ENCODE measurements around the gene NKPD1.

Gene NKPD1

DNA sequence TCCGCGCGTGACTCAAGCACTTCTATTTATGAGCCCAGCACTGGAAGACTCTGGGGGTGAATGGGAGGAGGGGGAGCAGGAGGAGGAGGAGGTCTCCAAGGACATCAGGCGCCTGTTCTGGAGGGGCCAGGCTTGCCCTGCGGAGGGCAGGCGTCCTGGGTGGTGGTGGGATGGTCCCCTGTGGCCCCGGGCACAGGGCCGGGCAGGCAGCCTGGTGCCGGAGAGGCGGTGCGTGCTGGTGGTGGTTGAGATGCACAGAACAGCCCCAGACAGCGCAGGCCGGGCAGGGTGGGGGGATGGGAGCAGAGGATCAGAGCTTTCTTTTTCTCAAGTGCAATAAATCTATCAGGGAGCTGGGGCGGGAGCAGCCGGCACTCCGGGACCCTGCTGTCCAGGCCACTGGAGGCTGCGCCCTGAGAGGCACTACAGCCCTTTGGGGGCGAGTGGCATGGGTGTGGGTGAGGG, 14.0 kb downstream of the NKPD1 start:
- Mint-ChIP-seq H3K4me3 (peak overlapping the region; percentile 23), H3K27ac (no peak overlapping the region), H3K27me3 (ENCODE audit: low read depth, poor library complexity) (peaks cover 11% of the 10 kb centered on the region), H3K9me3 (no peaks in the 10 kb centered on the region), H3K4me1 (peaks cover 40% of the 10 kb centered on the region), H3K36me3 (ENCODE audit: low read depth) (peaks cover 25% of the 10 kb centered on the region)
- TF ChIP-seq CTCF (IDR thresholded peaks at IDR 0.05): no peak
- DNase-seq: peak; percentile 70

GRCh38 chr19:45146251-45146650, 14.5 kb downstream of the NKPD1 start:
- Mint-ChIP-seq H3K4me3 (peak overlapping the region; percentile 23), H3K9me3 (no peaks in the 10 kb centered on the region), H3K27ac (peak overlapping the region; percentile 54), H3K4me1 (peaks cover 40% of the 10 kb centered on the region), H3K36me3 (ENCODE audit: low read depth) (peaks cover 29% of the 10 kb centered on the region), H3K27me3 (ENCODE audit: low read depth, poor library complexity) (peaks cover 6% of the 10 kb centered on the region)
- TF ChIP-seq CTCF (IDR thresholded peaks at IDR 0.05): no peak
- no peak for DNase-seq

DNA sequence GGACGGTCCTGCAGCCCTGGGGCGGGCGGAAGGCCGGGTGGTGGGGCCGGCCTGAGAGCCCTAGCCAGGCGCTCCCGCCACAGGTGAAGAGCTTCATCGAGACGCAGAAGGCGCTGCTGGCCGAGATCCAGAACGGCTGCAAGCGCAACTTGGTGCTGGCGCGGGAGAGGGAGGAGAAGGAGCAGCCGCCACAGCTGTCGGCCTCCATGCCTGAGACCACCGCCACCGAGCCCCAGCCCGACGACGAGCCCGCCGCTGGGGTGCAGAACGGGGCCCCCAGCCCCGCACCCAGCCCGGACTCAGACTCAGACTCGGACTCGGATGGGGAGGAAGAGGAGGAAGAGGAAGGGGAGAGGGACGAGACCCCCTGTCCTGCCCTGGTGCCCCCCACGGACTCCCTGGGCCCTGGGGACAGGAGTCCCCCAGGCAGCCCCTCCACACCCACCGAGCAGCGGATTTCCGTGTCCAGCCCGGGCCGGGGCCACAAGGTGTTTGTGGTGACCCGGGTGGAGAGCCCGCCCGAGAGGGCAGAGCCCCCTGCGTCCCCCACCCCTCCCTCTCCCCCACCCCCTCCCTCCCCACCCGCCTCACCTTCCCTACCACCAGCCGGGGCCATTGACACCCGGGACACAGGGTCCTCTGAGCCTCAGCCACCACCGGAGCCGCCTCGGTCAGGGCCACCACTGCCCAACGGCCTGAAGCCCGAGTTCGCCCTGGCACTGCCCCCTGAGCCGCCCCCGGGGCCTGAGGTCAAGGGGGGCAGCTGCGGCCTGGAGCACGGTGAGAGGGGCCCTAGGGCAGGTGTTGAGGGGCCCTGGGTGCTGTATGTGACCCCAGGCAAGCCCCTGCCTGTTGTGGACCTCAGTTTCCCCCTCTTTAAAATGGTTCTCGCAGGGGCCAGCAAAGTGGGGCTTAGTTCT, 15.3 kb downstream of the NKPD1 start:
- Mint-ChIP-seq H3K36me3 (ENCODE audit: low read depth) (peaks cover 29% of the 10 kb centered on the region), H3K4me1 (peaks cover 39% of the 10 kb centered on the region), H3K27me3 (ENCODE audit: low read depth, poor library complexity) (peaks cover 2% of the 10 kb centered on the region), H3K9me3 (no peaks in the 10 kb centered on the region), H3K4me3 (no peak overlapping the region), H3K27ac (peak overlapping the region; percentile 54)
- TF ChIP-seq CTCF (IDR thresholded peaks at IDR 0.05): no peak
- no peak for DNase-seq

DNA sequence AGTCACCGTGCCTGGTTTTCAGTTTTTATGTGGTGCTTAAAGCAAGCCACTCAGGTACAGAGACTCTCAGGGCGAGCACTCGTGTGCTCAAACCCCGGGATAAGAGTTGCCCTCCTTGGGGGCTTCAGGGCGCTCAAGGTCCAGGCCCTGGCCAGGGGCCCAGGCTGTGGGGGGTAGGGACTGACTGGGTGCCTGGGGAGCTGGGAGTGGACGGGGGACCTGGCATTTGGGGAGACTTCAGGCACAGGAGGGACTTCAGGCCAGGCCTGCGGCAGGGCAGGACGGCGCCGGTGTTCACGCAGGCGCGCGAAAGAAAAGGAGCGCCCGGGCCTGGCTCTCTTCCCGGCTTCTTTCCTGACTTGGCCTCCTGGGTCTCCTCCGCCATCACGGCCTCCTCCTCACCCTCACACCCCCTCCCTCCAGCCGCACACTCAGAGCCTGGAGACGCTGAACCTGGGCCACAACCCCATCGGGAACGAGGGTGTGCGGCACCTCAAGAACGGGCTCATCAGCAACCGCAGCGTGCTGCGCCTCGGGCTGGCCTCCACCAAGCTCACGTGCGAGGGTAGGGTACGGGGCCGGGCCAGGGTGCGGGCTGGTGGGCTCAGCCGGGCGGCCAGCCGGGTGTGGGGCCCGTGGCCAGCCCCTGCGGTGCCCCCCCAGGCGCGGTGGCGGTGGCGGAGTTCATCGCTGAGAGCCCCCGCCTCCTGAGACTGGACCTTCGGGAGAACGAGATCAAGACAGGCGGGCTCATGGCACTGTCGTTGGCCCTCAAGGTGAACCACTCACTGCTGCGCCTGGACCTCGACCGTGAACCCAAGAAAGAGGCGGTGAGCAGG, 16.1 kb downstream of the NKPD1 start:
- no peak for TF ChIP-seq CTCF (IDR thresholded peaks at IDR 0.05)
- DNase-seq: no peak
- Mint-ChIP-seq H3K9me3 (no peaks in the 10 kb centered on the region), H3K4me1 (peaks cover 35% of the 10 kb centered on the region), H3K4me3 (no peak overlapping the region), H3K27me3 (ENCODE audit: low read depth, poor library complexity) (peaks cover 2% of the 10 kb centered on the region), H3K27ac (peak overlapping the region; percentile 66), H3K36me3 (ENCODE audit: low read depth) (peaks cover 25% of the 10 kb centered on the region)

DNA sequence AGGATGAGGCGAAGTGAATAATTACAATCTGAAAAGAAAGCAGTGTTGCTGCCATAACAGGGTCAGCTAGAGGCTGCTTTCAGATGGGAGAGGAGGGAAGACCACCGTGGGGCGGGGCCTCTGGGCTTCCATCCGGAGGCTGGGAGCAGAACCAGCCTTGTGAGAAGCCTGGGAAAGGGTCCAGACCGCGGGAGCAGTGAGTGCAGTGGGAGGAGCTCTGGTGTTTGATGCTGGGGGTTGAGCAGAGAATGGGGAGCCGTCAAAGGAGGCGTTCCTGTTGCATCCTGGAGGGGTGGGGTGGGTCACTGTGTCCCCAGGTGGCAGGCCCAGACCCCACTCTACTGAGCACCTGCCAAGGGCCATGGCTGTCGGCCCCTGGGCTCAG, 18.1 kb downstream of the NKPD1 start:
- H3K36me3 Mint-ChIP-seq (ENCODE audit: low read depth): peaks cover 19% of the 10 kb centered on the region
- no peak for TF ChIP-seq CTCF (IDR thresholded peaks at IDR 0.05)
- DNase-seq: no peak
- no peak overlapping the region for H3K4me3 Mint-ChIP-seq
- H3K4me1 Mint-ChIP-seq: peaks cover 31% of the 10 kb centered on the region
- H3K27ac Mint-ChIP-seq: peak overlapping the region; percentile 93
- H3K27me3 Mint-ChIP-seq (ENCODE audit: low read depth, poor library complexity): no peaks in the 10 kb centered on the region
- H3K9me3 Mint-ChIP-seq: no peaks in the 10 kb centered on the region

Data from nephron progenitor cell (in vitro differentiated cells).